Coronary artery (tissue), 2 donors: Measurements from ENCODE around the gene UBE2E1.

Experiments used
- DNase-seq: peaks from one replicate; pipeline ENCODE4 v3.0.0-alpha.2; 2017; ENCODE audit warnings: low spot score
- H3K27ac ChIP-seq, 2 donors: fragments of 200-600 bp; sonication (generic); one replicate each; pipeline ENCODE4 v1.5.1; 2016 to 2019
- H3K4me3 ChIP-seq: fragments of 200-600 bp; sonication (generic); 2 replicates; pipeline ENCODE4 v1.5.1; 2016; ENCODE audit warnings: mild to moderate bottlenecking, moderate library complexity
- TF ChIP-seq, protein P1 (sequence below): fragments of 200-600 bp; sonication (generic); IDR thresholded peaks from one replicate; pipeline ENCODE4 v1.5.1; 2019; ENCODE audit warnings: antibody characterized with exemption

The UBE2E1 gene

DNA sequence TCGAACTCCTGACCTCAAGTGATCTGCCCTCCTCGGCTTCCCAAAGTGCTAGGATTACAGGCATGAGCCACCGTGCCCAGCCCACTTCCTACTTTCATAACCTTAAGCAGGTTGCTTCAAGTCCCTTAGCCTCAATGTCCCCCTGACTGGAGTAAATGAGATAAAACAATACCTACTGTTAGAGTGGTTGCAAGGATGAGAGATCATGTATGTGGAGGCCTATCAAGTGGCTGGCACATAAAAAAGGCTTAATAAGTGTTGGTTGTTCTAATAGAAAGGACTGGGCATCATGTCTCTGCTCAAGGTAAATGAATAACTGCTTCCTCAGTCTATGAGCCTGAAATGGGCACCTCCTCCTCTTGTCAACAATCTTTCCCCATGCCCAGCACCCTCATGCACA is 25.9 kb upstream of the UBE2E1 start:
- DNase-seq: no peak
- TF ChIP-seq, protein P1, sequence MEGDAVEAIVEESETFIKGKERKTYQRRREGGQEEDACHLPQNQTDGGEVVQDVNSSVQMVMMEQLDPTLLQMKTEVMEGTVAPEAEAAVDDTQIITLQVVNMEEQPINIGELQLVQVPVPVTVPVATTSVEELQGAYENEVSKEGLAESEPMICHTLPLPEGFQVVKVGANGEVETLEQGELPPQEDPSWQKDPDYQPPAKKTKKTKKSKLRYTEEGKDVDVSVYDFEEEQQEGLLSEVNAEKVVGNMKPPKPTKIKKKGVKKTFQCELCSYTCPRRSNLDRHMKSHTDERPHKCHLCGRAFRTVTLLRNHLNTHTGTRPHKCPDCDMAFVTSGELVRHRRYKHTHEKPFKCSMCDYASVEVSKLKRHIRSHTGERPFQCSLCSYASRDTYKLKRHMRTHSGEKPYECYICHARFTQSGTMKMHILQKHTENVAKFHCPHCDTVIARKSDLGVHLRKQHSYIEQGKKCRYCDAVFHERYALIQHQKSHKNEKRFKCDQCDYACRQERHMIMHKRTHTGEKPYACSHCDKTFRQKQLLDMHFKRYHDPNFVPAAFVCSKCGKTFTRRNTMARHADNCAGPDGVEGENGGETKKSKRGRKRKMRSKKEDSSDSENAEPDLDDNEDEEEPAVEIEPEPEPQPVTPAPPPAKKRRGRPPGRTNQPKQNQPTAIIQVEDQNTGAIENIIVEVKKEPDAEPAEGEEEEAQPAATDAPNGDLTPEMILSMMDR: no peak
- H3K4me3 ChIP-seq: no peak overlapping the region
- H3K27ac ChIP-seq: no peak overlapping the region

DNA sequence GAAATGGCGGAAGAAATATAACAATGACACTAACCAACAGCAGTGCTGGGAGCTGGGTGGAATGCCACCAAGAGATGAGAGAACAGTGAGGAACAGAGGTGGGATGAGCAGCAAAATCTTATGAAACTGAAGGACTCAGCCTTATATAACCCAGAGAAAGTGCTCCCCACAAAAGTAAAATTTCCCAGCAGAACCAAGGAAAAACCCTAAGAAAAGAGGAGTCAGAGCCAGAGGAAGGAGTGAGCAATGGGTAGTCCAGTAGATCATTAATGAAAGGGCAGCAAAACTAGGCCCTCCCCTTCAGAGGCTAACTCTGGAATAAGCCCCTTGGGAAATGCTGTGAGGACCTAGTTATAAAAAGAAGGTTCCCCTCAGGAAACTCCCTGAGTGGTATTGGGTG is 24.7 kb upstream of the UBE2E1 start:
- TF ChIP-seq, protein P1: no peak
- H3K27ac ChIP-seq: no peak overlapping the region
- H3K4me3 ChIP-seq: no peak overlapping the region
- DNase-seq: no peak

DNA sequence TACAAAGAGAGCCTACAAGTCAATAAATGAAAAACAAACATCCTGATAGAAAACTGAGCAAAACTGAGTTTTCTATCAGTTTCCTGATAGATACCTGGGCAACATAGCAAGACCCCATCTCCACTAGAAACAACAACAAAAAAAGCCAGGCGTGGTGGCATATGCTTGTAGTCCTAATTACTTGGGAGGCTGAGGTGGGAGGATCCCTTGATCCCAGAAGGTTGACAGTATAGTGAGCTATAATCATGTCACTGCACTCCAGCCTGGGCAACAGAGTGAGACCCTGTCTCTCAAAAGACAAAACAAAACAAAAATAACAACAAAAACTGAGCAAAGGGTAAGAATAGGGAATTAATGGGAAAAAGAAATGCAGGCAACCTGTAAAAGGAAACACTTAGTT is 23.9 kb upstream of the UBE2E1 start:
- no peak overlapping the region for H3K27ac ChIP-seq
- TF ChIP-seq, protein P1: no peak
- DNase-seq: no peak
- no peak overlapping the region for H3K4me3 ChIP-seq

DNA sequence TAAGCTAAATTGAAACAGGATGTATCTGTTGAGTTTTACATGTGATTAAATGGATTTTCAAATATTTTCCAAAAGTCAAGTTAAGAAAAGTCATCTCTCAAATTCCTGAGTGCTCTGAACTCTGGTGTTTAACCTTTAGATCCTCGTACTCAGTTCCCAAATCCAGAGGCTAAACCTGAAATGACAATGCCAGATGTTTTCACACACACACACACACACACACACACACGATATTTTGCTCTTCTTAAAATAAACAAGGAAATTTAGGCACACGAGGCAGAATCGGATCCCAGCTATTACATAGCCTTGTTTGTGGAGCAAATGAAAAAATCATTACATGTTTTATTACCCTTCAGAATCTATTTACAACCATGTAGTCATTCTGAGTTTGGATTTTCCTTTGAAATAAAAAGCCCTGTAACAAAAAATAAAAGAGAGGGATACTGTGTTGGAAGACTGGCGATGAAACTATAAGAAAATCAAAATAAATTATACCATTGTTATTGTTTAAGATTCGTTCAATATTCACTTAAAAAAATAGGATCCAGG is 20.6 kb upstream of the UBE2E1 start:
- Histone ChIP-seq H3K27ac (no peak overlapping the region), H3K4me3 (no peak overlapping the region)
- no peak for DNase-seq
- TF ChIP-seq, protein P1: no peak

DNA sequence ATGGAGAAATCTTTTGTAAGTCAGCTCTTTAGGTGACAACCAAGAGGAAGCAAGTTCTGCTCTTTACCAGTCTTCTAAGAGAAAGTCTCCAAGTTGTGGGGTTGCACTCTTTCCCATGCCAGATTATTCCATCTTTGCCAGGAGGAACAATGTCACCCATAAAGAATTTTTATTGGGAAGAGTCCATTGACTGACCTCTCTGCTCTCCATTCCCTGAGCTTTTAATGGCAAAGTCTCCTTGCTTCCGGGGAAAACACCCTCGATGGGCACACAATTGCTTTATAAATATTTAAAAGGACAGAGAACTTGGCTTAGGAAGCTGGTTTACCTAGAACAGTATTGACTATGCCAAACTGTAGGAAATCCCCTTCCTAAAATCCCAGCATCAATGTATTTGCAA is 19.9 kb upstream of the UBE2E1 start:
- no peak for DNase-seq
- no peak overlapping the region for H3K27ac ChIP-seq

DNA sequence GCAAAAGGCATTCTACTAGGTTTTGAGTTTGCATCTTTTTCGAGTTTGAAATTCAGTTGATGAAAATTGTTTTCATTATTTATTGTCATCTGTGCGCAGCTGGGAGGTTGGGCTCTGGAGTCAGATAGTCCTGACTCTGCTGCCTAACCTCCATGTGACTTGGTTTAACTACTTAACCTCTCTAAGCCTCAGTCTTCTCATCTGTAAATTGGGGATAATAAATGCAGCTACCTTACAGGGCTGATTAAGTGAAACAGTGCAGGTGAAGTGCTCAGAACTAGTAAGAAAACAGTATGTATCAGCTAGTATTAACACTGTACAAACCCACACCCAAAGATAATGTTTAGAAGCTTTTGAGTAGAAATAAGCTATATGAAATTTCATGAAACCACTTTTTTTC is 14.1 kb upstream of the UBE2E1 start:
- no peak for DNase-seq
- no peak overlapping the region for H3K4me3 ChIP-seq
- H3K27ac ChIP-seq: no peak overlapping the region
- TF ChIP-seq, protein P1: no peak

More for the DNA sequence above, 19.9 kb upstream of the UBE2E1 start:
- H3K4me3 ChIP-seq: no peak overlapping the region
- TF ChIP-seq, protein P1: no peak

DNA sequence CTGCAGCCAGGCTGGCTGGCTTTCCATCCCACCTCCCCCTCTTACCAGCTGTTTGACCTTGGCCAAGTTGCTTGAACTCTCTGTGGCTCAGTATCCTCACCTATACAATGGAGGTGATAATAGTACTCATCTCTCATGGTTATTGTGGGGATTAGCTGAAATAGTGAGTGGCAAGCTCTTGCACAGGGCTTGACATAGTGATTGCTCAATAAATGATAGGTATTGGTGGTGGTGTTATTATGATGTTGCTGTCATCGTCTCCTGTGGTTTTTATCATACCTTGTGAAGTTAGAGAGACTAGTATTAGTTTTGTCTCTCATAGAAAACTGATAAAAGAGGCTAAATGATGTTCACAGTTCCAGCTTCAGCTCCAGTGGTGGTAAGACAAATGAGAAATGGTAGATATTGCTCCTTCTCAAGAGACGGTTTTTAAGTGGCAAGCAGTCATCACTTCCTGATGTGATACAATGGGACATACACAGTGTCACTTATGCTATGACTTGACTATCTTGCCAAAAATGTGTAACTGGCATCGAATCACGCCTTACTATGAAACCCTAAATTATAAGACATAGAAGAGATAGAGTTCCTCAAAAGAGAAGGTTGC is 12.1 kb upstream of the UBE2E1 start:
- TF ChIP-seq, protein P1: no peak
- no peak for DNase-seq
- no peak overlapping the region for H3K27ac ChIP-seq
- H3K4me3 ChIP-seq: no peak overlapping the region
